K562 (cell line): ENCODE measurements around the gene DSTYK. TPM values are rescaled to one million over a fixed set of nuclear protein-coding genes. Genes with fewer than 3 reads are reported as not detected.

Experiments used
- CBFA2T2 ChIP-seq: fragments of 450-650 bp; conservative IDR thresholded peaks from 2 replicates; pipeline ENCODE4 v1.6.1; 2017; ENCODE audit warnings: mild to moderate bottlenecking
- CLOCK ChIP-seq: fragments of 250-450 bp; sonication (Bioruptor Pico); IDR thresholded peaks from 2 replicates; pipeline ENCODE4 v1.4.0; 2020; ENCODE audit warnings: mild to moderate bottlenecking, moderate library complexity, borderline replicate concordance
- E2F1 ChIP-seq: sonication (generic); formaldehyde crosslinking; IDR thresholded peaks from 2 replicates; pipeline ENCODE4 v1.8.1; 2023; ENCODE audit warnings: mild to moderate bottlenecking, missing genetic modification reagents, moderate library complexity
- E2F6 ChIP-seq, 2 experiments: IDR thresholded peaks; 2 replicates each; pipeline ENCODE4 v1.6.1; 2011; ENCODE audit warnings: borderline replicate concordance in 1 of 2, control low read depth in 1 of 2, low read depth in 1 of 2, low read length in 1 of 2, mild to moderate bottlenecking in 1 of 2, mixed read lengths in 1 of 2, moderate library complexity in 1 of 2; ENCODE audit not compliant: insufficient read depth in 1 of 2, insufficient read length in 1 of 2, poor library complexity in 1 of 2, severe bottlenecking in 1 of 2; ENCODE audit errors: extremely low read depth in 1 of 2
- EP300 ChIP-seq: IDR thresholded peaks from 2 replicates; pipeline ENCODE4 v1.6.1; 2012; ENCODE audit warnings: low read length, improper control_type of control experiment
- FOSL1 ChIP-seq: fragments of 200-800 bp; sonication (Bioruptor generic); conservative IDR thresholded peaks from 2 replicates; pipeline ENCODE4 v1.6.1; 2016; ENCODE audit warnings: missing genetic modification characterization, missing compliant biosample characterization
- FOXA1 ChIP-seq: fragments of 450-650 bp; IDR thresholded peaks from 2 replicates; pipeline ENCODE4 v1.6.1; 2016; ENCODE audit warnings: mild to moderate bottlenecking, borderline replicate concordance
- IRF9 ChIP-seq: fragments of 450-650 bp; IDR thresholded peaks from 2 replicates; pipeline ENCODE4 v1.6.1; 2016; ENCODE audit warnings: missing biosample characterization, missing genetic modification characterization
- MEF2D ChIP-seq: conservative IDR thresholded peaks from 2 replicates; pipeline ENCODE4 v1.6.1; 2016; ENCODE audit warnings: low read depth, missing genetic modification characterization, missing compliant biosample characterization
- NFE2 ChIP-seq: IDR thresholded peaks from 2 replicates; pipeline ENCODE4 v1.6.1; 2014; ENCODE audit warnings: antibody characterized with exemption, low read depth
- PHTF2 ChIP-seq: fragments of 250-450 bp; sonication (Bioruptor Pico); IDR thresholded peaks from 2 replicates; pipeline ENCODE4 v1.5.0; 2021; ENCODE audit warnings: mild to moderate bottlenecking
- SMARCE1 ChIP-seq: fragments of 450-650 bp; IDR thresholded peaks from 2 replicates; pipeline ENCODE4 v1.7.1; 2016; ENCODE audit warnings: mild to moderate bottlenecking
- STAT5A ChIP-seq: IDR thresholded peaks from 2 replicates; pipeline ENCODE4 v1.6.1; 2012; ENCODE audit warnings: low read length, inconsistent platforms, borderline replicate concordance
- ZMIZ1 ChIP-seq, 2 experiments: fragments of 150-350 bp in 1 of 2; IDR thresholded peaks; 2 replicates each; pipeline ENCODE4 v1.6.1; 2012 to 2016; ENCODE audit warnings: low read depth in 2 of 2, low read length in 2 of 2, mild to moderate bottlenecking in 1 of 2, moderate library complexity in 1 of 2
- ZNF408 ChIP-seq: fragments of 250-450 bp; sonication (Bioruptor Pico); IDR thresholded peaks from 2 replicates; pipeline ENCODE4 v1.4.0; 2020; ENCODE audit warnings: low read depth, mild to moderate bottlenecking, moderate library complexity
- ZNF584 ChIP-seq: fragments of 200-800 bp; sonication (Bioruptor generic); IDR thresholded peaks from 2 replicates; pipeline ENCODE4 v1.6.1; 2016; ENCODE audit warnings: low read depth, mild to moderate bottlenecking, missing genetic modification characterization, missing compliant biosample characterization
- polyA plus RNA-seq, 8 experiments: library from polyadenylated mRNA; depleted of rRNA in 4 of 8; stranded (reverse) in 5 of 8; unstranded in 3 of 8; fragments of >200 nt; fragmentation: Nextera tagmentation in 2 of 8; fragmentation: Illumina TruSeq in 1 of 8; extraction: Ambion mirVana in 2 of 8; extraction: Trizol in 1 of 8; gene quantifications; 2 replicates each; pipeline versions ENCODE4 v1.2.1 to v1.2.3, GENCODE V29; 2011 to 2014; ENCODE audit warnings: inconsistent platforms in 1 of 8, missing spikeins in 1 of 8
- total RNA-seq, 7 experiments: library from RNA; depleted of rRNA in 6 of 7; stranded (reverse); fragments of >200 nt in 6 of 7; fragmentation: Illumina TruSeq in 2 of 7; extraction: Trizol in 2 of 7; gene quantifications; 2 replicates each; pipeline versions ENCODE4 v1.2.1 to v1.2.3, GENCODE V29; 2011 to 2021; ENCODE audit warnings: low replicate concordance in 1 of 7

DSTYK gene
- total and polyA plus RNA-seq, 9 of the 15 experiments (the other 6 are each of a cell fraction or from before 2014, with no cell fraction given), result 4.2 to 7.1 (median 6.2) TPM

GRCh38 chr1:205255941-205256780 lies 44.7 kb upstream of the DSTYK start (continued):
- TF ChIP-seq ZNF584 (CRISPR knock-in tag) (0 out of 2 replicates have a peak, but pooled peaks have one; percentile 30), ZNF408 (CRISPR knock-in tag) (no peak), STAT5A (peak; percentile 86), IRF9 (0 out of 2 replicates have a peak, but pooled peaks have one; percentile 8), PHTF2 (no peak), ZMIZ1 (IDR thresholded peaks at IDR 0.05; ENCODE audit: low read depth in 2 of 2, low read length in 2 of 2) (peak in 1 of 2 experiments; percentile 90; a peak in 2 of 4 replicates), FOXA1 (no peak), SMARCE1 (peak; percentile 84), FOSL1 (peak; percentile 84), MEF2D (tag) (peak; percentile 77; the same call in 1 of the 2 replicates), CLOCK (CRISPR knock-in tag) (peak; percentile 20; the same call in 1 of the 2 replicates), CBFA2T2 (peak; percentile 95), E2F6 (IDR thresholded peaks at IDR 0.05; ENCODE audit: borderline replicate concordance in 1 of 2, extremely low read depth in 1 of 2, insufficient read depth in 1 of 2, insufficient read length in 1 of 2, low read depth in 1 of 2, low read length in 1 of 2, poor library complexity in 1 of 2, severe bottlenecking in 1 of 2) (peak; percentile 10 to 39), NFE2 (peak; percentile 69), EP300 (peak; percentile 85), E2F1 (CRISPR knock-in tag) (peak; percentile 64; the same call in 1 of the 2 replicates)
